H9 (cell line): ENCODE measurements around the gene VWA5A. TPM values are rescaled to one million over a fixed set of nuclear protein-coding genes. Genes with fewer than 3 reads are reported as not detected.

Source experiments
- DNase-seq: peaks from one replicate; pipeline ENCODE4 v3.0.0-alpha.2; 2017
- H2AFZ ChIP-seq: one replicate; pipeline ENCODE4 v1.6.1; 2013; ENCODE audit warnings: mild to moderate bottlenecking, low read length, control low read depth, moderate library complexity
- H2AK5ac ChIP-seq: 2 replicates; pipeline ENCODE4 v1.6.1; 2013; ENCODE audit warnings: low read length, control low read depth, mixed read lengths; ENCODE audit not compliant: insufficient read length
- H2BK120ac ChIP-seq: one replicate; pipeline ENCODE4 v1.6.1; 2013; ENCODE audit warnings: low read depth, mild to moderate bottlenecking, low read length, control low read depth, inconsistent platforms; ENCODE audit not compliant: poor library complexity, severe bottlenecking
- H2BK12ac ChIP-seq: 2 replicates; pipeline ENCODE4 v1.6.1; 2013; ENCODE audit warnings: low read length, control low read depth, mixed read lengths, low read depth; ENCODE audit not compliant: insufficient read length
- H2BK15ac ChIP-seq: 2 replicates; pipeline ENCODE4 v1.6.1; 2013; ENCODE audit warnings: low read depth, low read length, control low read depth
- H2BK20ac ChIP-seq: one replicate; pipeline ENCODE4 v1.6.1; 2013; ENCODE audit warnings: low read depth, mild to moderate bottlenecking, low read length, control low read depth, inconsistent platforms; ENCODE audit not compliant: poor library complexity, severe bottlenecking
- H2BK5ac ChIP-seq: 2 replicates; pipeline ENCODE4 v1.6.1; 2013; ENCODE audit warnings: low read length, control low read depth, mixed read lengths; ENCODE audit not compliant: insufficient read length
- H3K14ac ChIP-seq: 2 replicates; pipeline ENCODE4 v1.6.1; 2013; ENCODE audit warnings: low read length, control low read depth; ENCODE audit not compliant: insufficient read depth
- H3K18ac ChIP-seq: 2 replicates; pipeline ENCODE4 v1.6.1; 2013; ENCODE audit warnings: low read depth, mild to moderate bottlenecking, mixed read lengths, low read length, control low read depth; ENCODE audit not compliant: insufficient read length
- H3K23ac ChIP-seq: 2 replicates; pipeline ENCODE4 v1.6.1; 2013; ENCODE audit warnings: low read length, control low read depth, mixed read lengths, low read depth; ENCODE audit not compliant: insufficient read length
- H3K23me2 ChIP-seq: 2 replicates; pipeline ENCODE4 v1.6.1; 2013; ENCODE audit warnings: low read depth, mild to moderate bottlenecking, mixed read lengths, low read length, control low read depth; ENCODE audit not compliant: insufficient read length, poor library complexity, severe bottlenecking
- H3K27ac ChIP-seq: 2 replicates; pipeline ENCODE4 v1.5.1; 2013; ENCODE audit warnings: low read length, control low read depth, mixed read lengths, low read depth; ENCODE audit not compliant: insufficient read length
- H3K27me3 ChIP-seq: 2 replicates; pipeline ENCODE4 v1.6.1; 2013; ENCODE audit warnings: low read length, control low read depth, inconsistent platforms; ENCODE audit not compliant: insufficient read depth
- H3K4ac ChIP-seq: 2 replicates; pipeline ENCODE4 v1.6.1; 2013; ENCODE audit warnings: low read depth, mild to moderate bottlenecking, control low read depth, inconsistent platforms, low read length, moderate library complexity
- H3K4me1 ChIP-seq: 2 replicates; pipeline ENCODE4 v1.6.1; 2013; ENCODE audit warnings: low read length, control low read depth, inconsistent platforms; ENCODE audit not compliant: insufficient read depth
- H3K4me2 ChIP-seq: 2 replicates; pipeline ENCODE4 v1.6.1; 2013; ENCODE audit warnings: low read length, control low read depth, mixed read lengths; ENCODE audit not compliant: insufficient read length, insufficient read depth
- H3K56ac ChIP-seq: 2 replicates; pipeline ENCODE4 v1.6.1; 2013; ENCODE audit warnings: low read depth, mild to moderate bottlenecking, mixed read lengths, low read length, control low read depth; ENCODE audit not compliant: insufficient read length
- H3K79me1 ChIP-seq: 2 replicates; pipeline ENCODE4 v1.6.1; 2013; ENCODE audit warnings: low read depth, mild to moderate bottlenecking, moderate library complexity, low read length, control low read depth, inconsistent platforms; ENCODE audit not compliant: insufficient read depth, poor library complexity, severe bottlenecking
- H3K79me2 ChIP-seq: 2 replicates; pipeline ENCODE4 v1.6.1; 2013; ENCODE audit warnings: low read length, control low read depth, inconsistent platforms; ENCODE audit not compliant: insufficient read depth
- H3K9ac ChIP-seq: 2 replicates; pipeline ENCODE4 v1.6.1; 2013; ENCODE audit warnings: low read length, control low read depth, mixed read lengths; ENCODE audit not compliant: insufficient read length; ENCODE audit errors: extremely low read depth
- H3K9me3 ChIP-seq: one replicate; pipeline ENCODE4 v1.6.1; 2013; ENCODE audit warnings: low read depth, low read length, inconsistent platforms; ENCODE audit not compliant: control insufficient read depth
- H3T11ph ChIP-seq: one replicate; pipeline ENCODE4 v1.6.1; 2013; ENCODE audit warnings: mild to moderate bottlenecking, low read length, control low read depth, inconsistent platforms
- H4K20me1 ChIP-seq: one replicate; pipeline ENCODE4 v1.6.1; 2013; ENCODE audit not compliant: control insufficient read depth, insufficient read length, insufficient read depth
- H4K5ac ChIP-seq: 2 replicates; pipeline ENCODE4 v1.6.1; 2013; ENCODE audit warnings: low read depth, mild to moderate bottlenecking, mixed read lengths, low read length, control low read depth; ENCODE audit not compliant: insufficient read length
- H4K8ac ChIP-seq: replicated peaks from 2 replicates; pipeline ENCODE4 v1.6.1; 2013; ENCODE audit warnings: low read length, control low read depth, mixed read lengths, low read depth; ENCODE audit not compliant: insufficient read length
- H4K91ac ChIP-seq: 2 replicates; pipeline ENCODE4 v1.6.1; 2013; ENCODE audit warnings: low read depth, mild to moderate bottlenecking, moderate library complexity, mixed read lengths, low read length, control low read depth; ENCODE audit not compliant: insufficient read length
- H3K27ac Mint-ChIP-seq, 3 experiments: 2 replicates in 2 of 3; 3 replicates in 1 of 3; pipeline ENCODE4 v1.8.0; 2020 to 2021; ENCODE audit warnings: mixed read lengths in 3 of 3, mild to moderate bottlenecking in 1 of 3, moderate library complexity in 1 of 3
- H3K27me3 Mint-ChIP-seq: 2 replicates; pipeline ENCODE4 v1.8.0; 2021; ENCODE audit warnings: low read depth, mild to moderate bottlenecking, moderate library complexity, mixed read lengths
- H3K36me3 Mint-ChIP-seq, 3 experiments: 2 replicates in 2 of 3; 3 replicates in 1 of 3; pipeline ENCODE4 v1.8.0; 2020 to 2021; ENCODE audit warnings: low read depth in 3 of 3, mixed read lengths in 3 of 3; ENCODE audit not compliant: insufficient read depth in 1 of 3
- H3K4me1 Mint-ChIP-seq, 2 experiments: 2 replicates each; pipeline ENCODE4 v1.8.0; 2020; ENCODE audit warnings: mixed read lengths in 2 of 2
- H3K4me3 Mint-ChIP-seq, 2 experiments: 2 replicates in 1 of 2; 3 replicates in 1 of 2; pipeline ENCODE4 v1.8.0; 2020 to 2021; ENCODE audit warnings: mild to moderate bottlenecking in 2 of 2, mixed read lengths in 2 of 2, moderate library complexity in 1 of 2
- H3K9me3 Mint-ChIP-seq, 2 experiments: 2 replicates in 1 of 2; 3 replicates in 1 of 2; pipeline ENCODE4 v1.8.0; 2020; ENCODE audit warnings: mild to moderate bottlenecking in 2 of 2, mixed read lengths in 2 of 2, moderate library complexity in 1 of 2
- CTCF ChIP-seq: fragments of 200-600 bp; sonication (generic); conservative IDR thresholded peaks from 3 replicates; pipeline ENCODE4 v1.8.0; 2021; ENCODE audit warnings: antibody characterized with exemption, mild to moderate bottlenecking
- WGBS: extraction: QIAGEN DNeasy Blood & Tissue Kit; methylation state at CpG from one replicate; pipeline ENCODE4 v1.1.7; 2013; ENCODE audit warnings: missing lambda C conversion rate, low lambda C conversion rate, mixed read lengths; ENCODE audit not compliant: insufficient read length; ENCODE audit errors: extremely low coverage; 5-methylcytosine and 5-hydroxymethylcytosine counted together
- total RNA-seq: library from RNA; stranded (reverse); gene quantifications from 2 replicates; pipeline ENCODE4 v1.2.1, GENCODE V29; 2021

Gene VWA5A
- total RNA-seq, 1 experiment from 2014 or later = 15.6 TPM

GRCh38 chr11:124081483-124081882 lies 33.8 kb upstream of the VWA5A start:
- Mint-ChIP-seq H3K4me3 (no peak overlapping the region), H3K27me3 (no peaks in the 10 kb centered on the region), H3K27ac (no peak overlapping the region), H3K9me3 (no peaks in the 10 kb centered on the region; a peak in 1 of 5 replicates), H3K36me3 (no peaks in the 10 kb centered on the region), H3K4me1 (peaks cover 0 to 12% of the 10 kb centered on the region in 2 experiments; a peak in 2 of 4 replicates)
- Histone ChIP-seq H2BK20ac (no peak overlapping the region), H2AFZ (no peak overlapping the region), H3T11ph (no peak overlapping the region), H2BK12ac (no peak overlapping the region), H2AK5ac (no peak overlapping the region), H3K23ac (no peak overlapping the region), H4K5ac (no peak overlapping the region), H4K20me1 (no peaks in the 10 kb centered on the region), H4K91ac (no peak overlapping the region), H3K9ac (no peak overlapping the region), H3K4me1 (no peaks in the 10 kb centered on the region; the same call in 1 of the 2 replicates), H2BK120ac (no peak overlapping the region), H3K18ac (no peak overlapping the region), H3K14ac (no peak overlapping the region), H3K79me2 (no peaks in the 10 kb centered on the region), H3K79me1 (no peaks in the 10 kb centered on the region), H3K4ac (no peak overlapping the region), H3K23me2 (no peaks in the 10 kb centered on the region), H4K8ac (no peak overlapping the region), H3K4me2 (no peak overlapping the region), H3K9me3 (no peaks in the 10 kb centered on the region), H3K27me3 (no peaks in the 10 kb centered on the region), H2BK5ac (no peak overlapping the region), H3K56ac (no peak overlapping the region), H3K27ac (no peak overlapping the region), H2BK15ac (no peak overlapping the region)
- WGBS = no CpG with 5 or more reads among the region's 3 CpGs
- no peak for TF ChIP-seq CTCF
- DNase-seq = no peak
